NCI-H2107 (cell line): ENCODE data around the gene INSIG2.

Experiments used
- DNase-seq: peaks from one replicate; lab custom pipeline; 2025; lab: John Stamatoyannopoulos, UW

INSIG2 gene

DNA sequence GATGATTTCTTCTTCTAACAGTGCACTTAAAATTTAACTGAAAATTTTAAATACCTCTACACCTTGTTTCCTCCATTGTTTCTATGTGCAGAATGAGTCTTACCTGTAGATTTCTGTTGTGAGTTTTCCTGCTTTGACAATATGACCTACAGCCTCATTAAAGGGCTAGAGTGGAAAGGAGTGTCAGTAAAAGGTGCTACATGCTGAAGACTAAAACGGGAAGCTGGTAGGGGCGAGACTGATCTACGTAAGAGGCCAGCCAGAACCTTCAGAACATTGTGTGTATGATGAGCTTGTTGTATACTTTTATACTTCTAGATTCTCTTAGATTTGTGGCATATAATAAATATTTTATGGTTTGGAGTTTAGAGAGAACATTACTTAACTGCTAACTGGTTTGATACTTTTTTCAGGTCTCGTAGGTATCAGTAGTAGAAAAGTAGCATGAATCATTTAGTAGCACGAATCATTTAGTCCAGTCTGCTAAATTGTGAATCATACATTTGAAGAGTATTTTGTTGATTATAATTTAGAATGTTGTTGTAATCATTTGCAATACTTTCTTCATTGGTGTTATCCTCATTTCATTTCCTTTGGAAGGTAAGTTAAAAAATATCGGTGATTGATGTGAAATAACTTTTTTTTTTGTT, 14.3 kb downstream of the INSIG2 start:
- DNase-seq = no peak

- DNase-seq = no peak
These were observed 16.0 kb downstream of the INSIG2 start for GRCh38 chr2:118103951-118104940.

- no peak for DNase-seq
These were observed 17.2 kb downstream of the INSIG2 start for GRCh38 chr2:118105497-118105896.

DNA sequence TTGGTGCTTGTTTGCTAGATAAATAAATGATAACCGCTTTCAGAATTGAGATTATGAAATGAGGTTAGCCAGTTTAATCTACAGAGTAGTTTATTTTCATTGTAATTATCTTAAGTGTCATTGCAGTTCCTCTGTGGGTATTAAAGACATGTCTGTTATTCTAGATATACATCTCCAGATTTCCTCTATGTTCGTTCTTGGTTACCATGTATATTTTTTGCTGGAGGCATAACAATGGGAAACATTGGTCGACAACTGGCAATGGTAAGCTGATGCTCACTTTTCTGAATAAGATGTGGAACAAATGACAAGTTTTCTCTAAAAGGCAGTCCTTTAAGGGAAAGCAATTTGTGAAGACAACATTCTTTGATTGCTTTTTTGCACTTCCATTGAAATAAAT, 18.7 kb downstream of the INSIG2 start:
- no peak for DNase-seq

DNA sequence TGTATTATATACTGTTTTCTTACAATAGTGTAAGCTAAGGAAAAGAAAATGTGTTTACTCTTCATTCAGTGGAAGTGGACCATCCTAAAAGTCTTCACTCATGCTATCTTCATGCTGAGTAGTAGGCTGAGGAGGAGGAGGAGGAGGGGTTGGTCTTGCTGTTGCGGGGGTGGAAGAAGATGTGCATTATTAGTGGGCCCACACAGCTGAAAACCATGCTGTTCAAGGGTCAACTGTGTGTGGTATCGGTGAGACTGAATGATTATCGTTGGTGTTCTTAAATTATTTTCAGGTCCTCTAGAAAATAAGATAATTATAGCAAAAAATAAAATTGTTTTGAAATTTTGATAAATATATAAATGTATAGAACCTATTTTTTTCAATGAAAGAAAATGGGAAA, 22.0 kb downstream of the INSIG2 start:
- no peak for DNase-seq

DNA sequence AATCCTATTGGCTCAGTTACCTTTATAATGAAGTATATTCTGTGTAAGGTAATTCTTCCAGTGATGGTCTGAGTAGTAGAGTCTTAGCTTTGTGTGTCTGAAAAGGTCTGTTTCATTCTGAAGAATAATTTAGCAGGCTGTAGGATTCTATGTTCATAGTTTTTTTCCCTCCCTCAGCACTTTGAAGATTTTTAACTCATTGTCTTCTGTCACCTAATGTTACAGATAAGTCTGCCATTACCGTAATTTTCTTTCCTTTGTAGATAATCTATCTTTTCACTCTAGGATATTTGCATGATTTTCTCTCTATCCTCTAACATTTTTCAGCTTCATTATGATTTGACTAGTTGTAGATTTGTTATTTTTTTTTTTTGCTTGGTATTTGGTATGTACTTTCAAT, 22.7 kb downstream of the INSIG2 start:
- DNase-seq = no peak

GRCh38 chr2:118112771-118113334, 24.6 kb downstream of the INSIG2 start:
- no peak for DNase-seq

- DNase-seq = no peak
These were observed 26.6 kb downstream of the INSIG2 start for GRCh38 chr2:118114863-118115262.

- no peak for DNase-seq
These were observed 27.5 kb downstream of the INSIG2 start for GRCh38 chr2:118115761-118116160.

GRCh38 chr2:118118479-118118878, 30.2 kb downstream of the INSIG2 start:
- DNase-seq = no peak

- DNase-seq = no peak
These were observed 31.0 kb downstream of the INSIG2 start for GRCh38 chr2:118119158-118119727.

GRCh38 chr2:118119761-118120400, 31.6 kb downstream of the INSIG2 start:
- no peak for DNase-seq

DNA sequence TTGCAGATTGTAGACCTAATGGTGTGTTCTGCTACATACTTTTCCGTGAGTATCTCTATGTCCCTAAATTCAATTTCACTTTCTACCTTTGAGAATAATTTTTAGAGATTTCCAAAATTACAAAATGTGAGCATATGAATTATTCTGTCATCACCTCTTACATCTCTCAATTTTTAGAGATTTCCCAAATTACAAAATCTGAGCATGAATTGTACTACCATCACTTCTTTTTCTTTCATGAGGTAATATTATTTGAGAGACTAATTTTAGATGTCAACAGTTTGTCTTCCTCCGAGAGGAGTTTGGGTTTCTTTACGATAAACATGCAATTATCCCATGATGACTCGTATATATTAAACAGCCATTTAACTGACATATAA, 32.1 kb downstream of the INSIG2 start:
- DNase-seq = no peak

- DNase-seq = no peak
These were observed 32.8 kb downstream of the INSIG2 start for GRCh38 chr2:118121101-118121500.

GRCh38 chr2:118121986-118122524, 33.8 kb downstream of the INSIG2 start:
- no peak for DNase-seq

- DNase-seq = no peak
These were observed 34.5 kb downstream of the INSIG2 start for GRCh38 chr2:118122594-118123281.

GRCh38 chr2:118123561-118124232, 35.4 kb downstream of the INSIG2 start:
- no peak for DNase-seq

DNA sequence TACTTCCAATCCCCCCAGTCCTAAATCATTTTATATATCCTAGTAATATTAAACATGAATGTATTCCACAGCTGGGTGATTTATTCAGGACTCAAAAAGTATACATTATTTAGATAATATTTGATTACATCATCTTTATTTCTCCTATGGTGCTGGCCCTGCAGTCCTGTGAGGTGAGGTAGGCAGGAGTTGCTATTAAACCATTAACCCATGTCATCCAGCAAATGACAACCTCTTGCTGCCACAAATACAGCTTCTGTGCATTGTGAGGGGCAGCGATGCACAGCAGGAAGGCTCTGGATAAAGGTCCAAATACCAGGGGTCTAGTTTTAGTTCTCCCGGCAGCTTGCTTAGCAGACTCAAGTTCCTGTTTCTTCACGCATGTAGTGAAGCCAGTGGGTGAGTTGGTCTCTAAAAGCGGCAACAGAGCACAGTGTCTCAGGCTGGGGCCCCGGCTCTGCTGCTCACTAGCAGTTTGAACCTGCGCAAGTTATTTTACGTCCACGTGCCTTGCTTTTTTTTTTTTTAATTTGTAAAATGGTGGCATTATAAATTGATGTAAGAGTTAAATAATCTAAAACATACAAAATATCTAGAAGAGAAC, 36.1 kb downstream of the INSIG2 start:
- no peak for DNase-seq

DNA sequence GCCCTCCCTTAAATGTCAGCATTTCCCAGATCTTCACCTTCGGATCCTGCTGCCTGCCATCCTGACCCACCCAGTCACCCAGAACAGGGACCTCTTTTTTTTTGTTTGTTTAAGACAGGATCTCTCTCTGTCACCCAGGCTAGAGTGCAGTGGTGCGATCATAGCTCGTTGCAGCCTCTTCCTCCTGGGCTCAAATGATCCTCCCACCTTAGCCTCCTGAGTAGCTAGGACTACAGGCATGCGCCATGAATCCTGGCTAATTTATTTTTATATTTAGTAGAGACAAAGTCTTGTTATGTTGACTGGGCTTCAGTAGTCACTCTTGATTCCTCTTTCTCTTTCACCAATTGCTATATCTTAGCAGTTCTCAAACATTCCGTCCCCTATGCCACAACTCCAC, 39.0 kb downstream of the INSIG2 start:
- DNase-seq = no peak

GRCh38 chr2:118128826-118129225, 40.6 kb downstream of the INSIG2 start:
- no peak for DNase-seq
